GM10248 (cell line): Measurements from ENCODE around the gene ABCA13.

Source experiments
- CTCF ChIA-PET: fragments of 300-600 bp; sonication (Branson Sonifier 250); formaldehyde crosslinking; extraction: SDS; loops from one replicate; lab custom pipeline; 2021; ENCODE audit warnings: antibody characterized with exemption; lab: Yijun Ruan, JAX
- POLR2A ChIA-PET: fragments of 350-650 bp; sonication (Branson Sonifier 250); formaldehyde crosslinking; extraction: SDS; loops from one replicate; lab custom pipeline; 2020; ENCODE audit warnings: antibody characterized with exemption; lab: Yijun Ruan, JAX
- DNase-seq: peaks from one replicate; pipeline ENCODE4 v3.0.0; 2012; ENCODE audit errors: extremely low spot score
- CTCF ChIP-seq: IDR thresholded peaks from 2 replicates; pipeline ENCODE4 v1.5.1; 2012; ENCODE audit warnings: mild to moderate bottlenecking, low read depth; ENCODE audit errors: extremely low read depth, missing control alignments, control extremely low read depth

ABCA13 gene

DNA sequence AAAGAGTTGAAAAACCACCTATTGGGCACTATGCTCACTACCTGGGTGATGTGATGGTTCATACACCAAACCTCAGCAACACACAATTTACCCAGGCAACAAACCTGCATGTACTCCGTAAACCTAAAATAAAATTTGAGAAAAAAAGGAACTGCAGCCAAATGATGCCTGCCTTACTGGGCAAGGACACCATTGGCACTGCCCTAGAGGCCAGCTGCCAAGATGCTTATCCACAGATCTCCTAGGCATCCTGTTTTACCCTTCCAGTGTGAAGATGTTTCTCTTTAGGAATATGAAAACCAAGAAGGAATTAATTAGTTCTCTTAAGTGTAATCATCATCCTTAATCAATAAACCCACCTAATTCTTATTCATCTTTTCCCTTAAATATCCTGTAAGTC, 133.4 kb downstream of the ABCA13 start:
- CTCF ChIA-PET: no interaction called here
- no peak for TF ChIP-seq CTCF
- POLR2A ChIA-PET: no interaction called here
- DNase-seq: no peak

DNA sequence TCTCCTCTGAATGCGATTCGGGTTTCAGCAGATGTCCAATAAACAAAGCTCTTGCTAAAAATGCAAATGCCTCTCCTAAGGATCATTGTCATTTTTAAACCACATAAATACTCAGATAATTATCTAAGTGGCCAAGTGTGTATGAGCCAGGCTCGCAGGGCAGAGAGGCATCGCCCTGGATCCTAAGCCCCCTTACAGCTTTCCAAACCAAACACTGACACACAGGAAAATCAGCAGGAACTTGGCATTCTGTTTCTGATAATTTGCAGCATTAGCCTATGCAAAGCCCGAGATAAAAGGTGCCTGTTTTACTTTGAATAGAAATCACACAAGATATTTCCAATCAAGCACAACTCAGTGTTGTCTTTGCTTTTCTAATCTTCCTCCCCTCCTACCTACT, 134.4 kb downstream of the ABCA13 start:
- ChIA-PET POLR2A (no interaction called here), CTCF (no interaction called here)
- TF ChIP-seq CTCF: no peak
- DNase-seq: no peak

GRCh38 chr7:48307041-48307714, 135.9 kb downstream of the ABCA13 start:
- POLR2A ChIA-PET: no interaction called here
- no peak for TF ChIP-seq CTCF
- DNase-seq: no peak
- CTCF ChIA-PET: interaction anchor here (0.9 to 1.5 kb wide), 3 partner anchors 8 to 16 kb away, joined by 3 to 10 read pairs (median 3); no protein-coding TSS in a partner anchor

- no peak for DNase-seq
- TF ChIP-seq CTCF: no peak
- CTCF ChIA-PET: interaction anchor here (1.6 kb wide), 1 partner anchor 11 kb away, joined by 11 read pairs; no protein-coding TSS in a partner anchor
- POLR2A ChIA-PET: no interaction called here
Observed at GRCh38 chr7:48309720-48310119, 138.5 kb downstream of the ABCA13 start.

DNA sequence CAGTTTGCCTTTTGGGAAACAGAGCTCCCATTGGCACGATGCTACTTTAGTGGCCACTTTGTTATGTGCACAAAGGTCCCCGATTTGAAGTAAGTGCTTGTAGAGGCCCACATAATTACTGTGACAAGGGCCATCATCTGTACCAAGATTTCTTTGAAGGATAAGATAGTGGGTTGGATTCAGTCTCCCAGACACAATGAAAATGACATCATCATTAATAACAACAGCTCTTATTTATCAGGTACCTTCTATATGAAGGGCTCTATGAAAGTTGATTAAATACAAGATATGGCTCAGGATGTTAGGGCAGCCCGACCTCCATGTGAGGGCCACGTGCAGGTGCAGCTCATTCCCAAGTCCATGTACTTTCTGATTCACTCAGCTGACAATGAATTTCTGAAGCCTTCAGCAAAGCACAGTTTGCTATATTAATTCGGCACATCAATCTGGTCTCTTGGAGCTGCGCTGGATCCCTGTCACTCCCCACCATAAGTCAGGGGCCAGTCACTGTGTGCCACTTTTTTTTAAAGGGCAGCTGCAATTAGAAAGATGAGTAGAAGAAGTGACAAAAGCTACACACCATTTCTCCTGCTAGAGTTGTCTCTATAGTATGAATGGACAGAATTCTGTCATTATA, 140.3 kb downstream of the ABCA13 start:
- TF ChIP-seq CTCF: no peak
- CTCF ChIA-PET: interaction anchor here (1.0 to 2.1 kb wide), 3 partner anchors 10 to 12 kb away, joined by 3 to 8 read pairs (median 5); no protein-coding TSS in a partner anchor
- POLR2A ChIA-PET: no interaction called here
- DNase-seq: no peak

DNA sequence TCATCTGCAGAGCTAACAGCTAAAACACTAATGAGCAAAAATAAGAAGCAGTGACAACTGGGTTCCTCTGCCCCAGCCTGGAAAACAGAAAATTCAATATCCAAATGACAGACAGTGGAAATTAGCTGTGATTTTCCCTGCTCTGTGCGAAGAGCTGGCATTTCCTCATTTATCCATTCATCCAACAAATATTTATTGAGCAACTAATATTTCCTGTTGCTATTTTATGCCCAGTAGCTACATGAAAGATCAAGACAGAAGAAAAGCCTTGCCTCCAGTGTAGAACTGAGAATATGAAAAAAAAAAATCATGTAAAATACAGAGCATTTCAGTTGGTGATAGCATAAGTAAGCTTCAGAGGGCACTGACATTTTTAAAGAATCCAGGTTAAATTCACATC, 140.9 kb downstream of the ABCA13 start:
- CTCF ChIA-PET: interaction anchor here (1.4 to 2.1 kb wide), 3 partner anchors 12 to 24 kb away, joined by 4 to 8 read pairs (median 5); no protein-coding TSS in a partner anchor
- no peak for DNase-seq
- no peak for TF ChIP-seq CTCF
- POLR2A ChIA-PET: no interaction called here
